Endothelial cell of umbilical vein (primary cell): ENCODE data around the gene CEACAM20.

Source experiments
- CTCF ChIP-seq, 2 donors: IDR thresholded peaks; 1 replicate in 1 of 2; 2 replicates in 1 of 2; pipeline ENCODE4 v1.5.1; 2011; ENCODE audit warnings: low read length in 2 of 2, mild to moderate bottlenecking in 2 of 2, moderate library complexity in 2 of 2, control low read depth in 1 of 2, inconsistent platforms in 1 of 2, low read depth in 1 of 2; ENCODE audit not compliant: insufficient read depth in 1 of 2; ENCODE audit errors: extremely low read depth in 1 of 2
- EZH2 ChIP-seq: IDR thresholded peaks from 2 replicates; pipeline ENCODE4 v1.6.1; 2012; ENCODE audit warnings: borderline replicate concordance, low read depth, mild to moderate bottlenecking, moderate library complexity, low read length, inconsistent platforms; ENCODE audit not compliant: severe bottlenecking
- JUN ChIP-seq: IDR thresholded peaks from 2 replicates; pipeline ENCODE4 v1.6.1; 2011; ENCODE audit warnings: borderline replicate concordance, low read depth; ENCODE audit not compliant: insufficient read length, insufficient read depth
- MAX ChIP-seq: IDR thresholded peaks from 2 replicates; pipeline ENCODE4 v1.6.1; 2011; ENCODE audit not compliant: insufficient read depth, insufficient read length
- POLR2A ChIP-seq: IDR thresholded peaks from 2 replicates; pipeline ENCODE4 v1.6.1; 2012; ENCODE audit warnings: low read depth, mild to moderate bottlenecking, control low read depth, low read length
- POLR2AphosphoS5 ChIP-seq: IDR thresholded peaks from 2 replicates; pipeline ENCODE4 v1.6.1; 2012; ENCODE audit warnings: low read depth, mild to moderate bottlenecking, control low read depth, low read length, moderate library complexity; ENCODE audit not compliant: insufficient read depth

GRCh38 chr19:44566984-44567383 is 37.5 kb upstream of the CEACAM20 start:
- TF ChIP-seq EZH2, result no peak
- TF ChIP-seq CTCF (IDR thresholded peaks at IDR 0.05; ENCODE audit: extremely low read depth in 1 of 2, insufficient read depth in 1 of 2, low read depth in 1 of 2, low read length in 2 of 2), result no peak
- no peak for TF ChIP-seq POLR2AphosphoS5
- TF ChIP-seq MAX, result no peak
- no peak for TF ChIP-seq POLR2A
- no peak for TF ChIP-seq JUN
